GM23248 (cell line): ENCODE data around the gene USP22.

Source experiments
- EZH2 ChIP-seq: fragments of 200-600 bp; sonication (generic); IDR thresholded peaks from 2 replicates; pipeline ENCODE4 v1.6.1; 2018; ENCODE audit warnings: antibody characterized with exemption, mild to moderate bottlenecking; ENCODE audit not compliant: insufficient read depth, poor library complexity, severe bottlenecking
- EZH2phosphoT487 ChIP-seq: fragments of 200-600 bp; sonication (generic); IDR thresholded peaks from 2 replicates; pipeline ENCODE4 v1.6.1; 2018; ENCODE audit warnings: antibody characterized with exemption, moderate library complexity, mild to moderate bottlenecking, low read depth; ENCODE audit not compliant: insufficient read depth

DNA sequence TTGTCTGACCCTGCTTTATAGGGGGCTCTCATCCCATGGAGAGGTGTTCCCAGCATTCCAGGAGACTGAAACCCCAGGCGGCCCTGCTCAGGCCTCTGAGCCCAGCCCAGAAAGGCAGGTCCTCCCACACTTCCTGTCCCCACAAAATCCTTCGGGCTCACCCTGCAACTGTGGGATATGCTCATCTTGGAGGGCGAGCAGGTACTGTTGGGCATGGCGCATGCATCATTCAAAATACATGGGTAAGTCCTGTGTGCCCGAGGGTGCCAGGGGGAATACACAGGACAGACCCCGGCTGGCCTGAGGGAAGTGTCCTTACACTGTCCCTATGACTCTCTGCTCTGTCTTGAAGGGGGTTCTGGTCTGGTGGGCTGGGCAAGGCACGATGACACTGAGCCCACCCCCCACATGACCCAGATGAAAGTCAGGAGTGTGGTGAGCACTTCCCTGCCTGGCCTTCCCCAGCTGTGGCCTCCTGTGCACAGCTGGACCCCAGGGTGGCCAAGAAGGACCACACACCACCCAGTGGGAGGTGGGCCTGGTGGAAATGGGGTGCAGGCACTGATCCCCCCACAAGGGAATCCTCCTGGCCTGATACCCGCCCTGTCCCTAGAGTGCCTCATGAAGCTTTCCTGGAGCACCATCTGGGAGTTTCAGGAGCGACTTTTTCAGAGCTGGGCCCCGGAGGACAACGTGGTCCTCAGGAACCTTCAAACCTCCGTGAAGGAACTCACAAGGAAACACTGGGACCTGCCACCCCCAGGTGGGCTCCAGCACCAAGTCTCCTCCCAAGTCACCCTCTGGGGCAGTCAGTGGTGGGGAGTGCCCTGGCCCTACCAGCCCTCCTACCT, 46.7 kb downstream of the USP22 start:
- TF ChIP-seq EZH2 = no peak
- no peak for TF ChIP-seq EZH2phosphoT487
